ENCODE results near the gene DNAH17. TPM values are rescaled to one million over a fixed set of nuclear protein-coding genes. Genes with fewer than 3 reads are reported as not detected.

The DNAH17 gene
- total RNA-seq, 1 donor from 2014 or later = 1.3 TPM

DNA sequence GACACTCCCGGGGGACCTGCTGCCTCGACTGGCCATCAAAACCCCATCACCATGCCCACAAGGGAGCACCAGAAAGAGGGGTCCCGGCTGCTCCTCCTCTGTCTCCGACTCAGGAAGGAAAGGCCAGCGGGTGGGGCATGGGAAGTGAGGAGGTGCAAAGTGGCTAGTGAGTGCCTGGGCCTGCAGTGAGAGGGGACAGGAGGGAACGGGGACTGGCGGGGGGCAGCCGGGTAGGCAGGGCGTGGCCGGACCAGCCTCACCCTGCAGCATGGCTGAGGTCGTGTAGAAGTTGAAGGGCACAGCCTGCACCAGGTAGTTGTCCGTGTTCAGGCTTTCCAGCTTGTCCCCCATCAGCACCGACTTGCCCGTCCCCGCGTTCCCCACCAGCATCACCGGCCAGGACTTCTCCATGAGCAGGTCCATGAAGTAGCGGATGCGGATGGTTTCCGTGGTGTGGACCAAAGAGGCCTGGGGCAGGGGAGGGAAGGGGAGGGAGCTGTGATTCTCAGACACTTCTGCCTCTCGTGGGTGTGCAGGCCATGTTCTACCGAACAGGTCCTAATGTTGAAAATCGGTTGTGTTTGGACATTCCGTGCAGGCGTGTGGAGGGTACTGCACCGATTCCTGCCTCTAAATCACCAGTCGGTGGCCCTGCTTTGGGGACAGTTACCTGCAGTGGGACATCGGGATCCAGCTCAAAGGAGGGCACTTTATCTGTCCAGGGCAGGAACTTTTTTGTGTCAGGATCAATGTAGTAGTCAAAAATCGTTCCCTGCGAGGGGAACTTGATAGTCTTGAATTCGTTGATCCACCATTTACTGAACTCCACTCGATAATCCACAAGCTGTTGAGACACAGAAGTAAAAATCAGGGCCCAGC lies 91.7 kb downstream of the DNAH17 start:
- Mint-ChIP-seq H3K27ac (ENCODE audit: unreplicated experiment) (no peak overlapping the region), H3K4me1 (ENCODE audit: low read depth, unreplicated experiment) (peaks cover 15% of the 10 kb centered on the region), H3K36me3 (ENCODE audit: unreplicated experiment) (no peaks in the 10 kb centered on the region), H3K27me3 (ENCODE audit: unreplicated experiment) (no peaks in the 10 kb centered on the region), H3K4me3 (ENCODE audit: unreplicated experiment) (no peak overlapping the region), H3K9me3 (ENCODE audit: unreplicated experiment) (peaks cover 8% of the 10 kb centered on the region)
- TF ChIP-seq, protein P1, sequence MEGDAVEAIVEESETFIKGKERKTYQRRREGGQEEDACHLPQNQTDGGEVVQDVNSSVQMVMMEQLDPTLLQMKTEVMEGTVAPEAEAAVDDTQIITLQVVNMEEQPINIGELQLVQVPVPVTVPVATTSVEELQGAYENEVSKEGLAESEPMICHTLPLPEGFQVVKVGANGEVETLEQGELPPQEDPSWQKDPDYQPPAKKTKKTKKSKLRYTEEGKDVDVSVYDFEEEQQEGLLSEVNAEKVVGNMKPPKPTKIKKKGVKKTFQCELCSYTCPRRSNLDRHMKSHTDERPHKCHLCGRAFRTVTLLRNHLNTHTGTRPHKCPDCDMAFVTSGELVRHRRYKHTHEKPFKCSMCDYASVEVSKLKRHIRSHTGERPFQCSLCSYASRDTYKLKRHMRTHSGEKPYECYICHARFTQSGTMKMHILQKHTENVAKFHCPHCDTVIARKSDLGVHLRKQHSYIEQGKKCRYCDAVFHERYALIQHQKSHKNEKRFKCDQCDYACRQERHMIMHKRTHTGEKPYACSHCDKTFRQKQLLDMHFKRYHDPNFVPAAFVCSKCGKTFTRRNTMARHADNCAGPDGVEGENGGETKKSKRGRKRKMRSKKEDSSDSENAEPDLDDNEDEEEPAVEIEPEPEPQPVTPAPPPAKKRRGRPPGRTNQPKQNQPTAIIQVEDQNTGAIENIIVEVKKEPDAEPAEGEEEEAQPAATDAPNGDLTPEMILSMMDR (IDR thresholded peaks at IDR 0.05; ENCODE audit: partially characterized antibody, unreplicated experiment) = no peak
- DNase-seq = no peak

DNA sequence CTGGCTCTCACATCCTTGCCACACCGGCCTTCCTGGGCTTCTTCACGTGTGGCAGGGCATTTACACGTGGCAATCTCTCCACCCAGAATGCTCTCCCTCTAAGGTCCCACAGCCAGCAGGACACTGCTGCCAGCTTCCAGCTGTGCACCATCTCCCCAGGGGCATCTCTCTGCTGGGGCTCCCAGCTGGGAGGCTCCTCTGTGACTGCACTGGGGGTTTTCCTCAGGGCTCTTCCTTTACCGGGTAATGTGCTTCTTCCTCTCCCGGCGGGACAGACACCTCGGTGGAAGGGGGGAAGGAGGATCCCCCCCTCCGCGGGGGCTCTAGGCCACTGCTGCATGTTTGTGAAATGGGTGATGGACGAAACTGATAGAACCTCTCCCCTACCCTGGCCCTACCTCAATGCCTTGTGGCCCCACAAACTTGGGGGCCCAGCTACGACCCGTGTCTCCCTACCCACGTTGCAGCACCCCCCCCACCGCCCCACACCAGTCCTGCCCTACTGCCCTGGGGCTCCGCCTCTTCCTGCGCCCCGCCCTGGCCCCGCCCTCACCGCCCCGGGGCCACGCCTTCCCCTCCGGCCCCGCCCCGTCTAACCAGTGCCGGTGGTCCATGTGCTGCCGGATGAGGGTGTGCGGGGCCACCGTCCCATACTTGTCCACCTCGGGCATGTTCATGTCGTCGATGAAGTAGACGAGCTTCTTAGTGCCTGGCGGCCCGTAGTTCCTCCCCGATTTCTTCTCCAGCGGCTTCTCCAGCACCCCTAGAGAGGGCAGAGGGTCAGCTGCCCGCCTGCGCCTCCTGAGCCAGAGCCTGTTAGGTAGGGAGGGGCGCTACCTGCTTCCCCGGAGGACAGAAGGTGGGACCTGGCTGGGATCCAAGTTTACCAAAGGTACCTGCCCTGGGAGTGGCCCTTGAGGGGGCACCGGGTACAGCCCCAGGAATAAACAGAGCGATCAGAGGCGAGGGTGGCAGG lies 92.6 kb downstream of the DNAH17 start:
- Mint-ChIP-seq H3K4me3 (ENCODE audit: unreplicated experiment) (no peak overlapping the region), H3K36me3 (ENCODE audit: unreplicated experiment) (no peaks in the 10 kb centered on the region), H3K4me1 (ENCODE audit: low read depth, unreplicated experiment) (peaks cover 9% of the 10 kb centered on the region), H3K9me3 (ENCODE audit: unreplicated experiment) (peaks cover 8% of the 10 kb centered on the region), H3K27me3 (ENCODE audit: unreplicated experiment) (no peaks in the 10 kb centered on the region), H3K27ac (ENCODE audit: unreplicated experiment) (no peak overlapping the region)
- TF ChIP-seq, protein P1 (IDR thresholded peaks at IDR 0.05; ENCODE audit: partially characterized antibody, unreplicated experiment) = no peak
- DNase-seq = no peak

DNA sequence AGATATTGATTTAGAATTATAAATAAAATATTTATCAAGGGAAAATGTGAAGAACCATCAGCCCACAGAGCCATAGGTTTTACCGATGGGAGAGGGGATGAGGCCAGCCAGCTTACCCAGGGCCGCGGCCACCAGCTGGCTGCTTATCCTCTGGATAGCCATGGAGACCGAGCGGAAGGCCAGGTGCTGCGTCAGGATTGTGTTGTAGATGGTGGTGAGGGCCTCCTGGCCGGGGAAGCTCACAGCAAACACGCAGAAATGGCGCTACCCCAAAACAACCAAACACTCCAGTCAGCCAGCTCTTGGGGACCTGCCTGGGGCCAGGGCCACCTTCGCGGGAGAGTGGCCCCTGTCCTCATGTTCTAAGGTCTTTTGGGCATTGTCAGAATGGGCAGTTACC lies 97.8 kb downstream of the DNAH17 start:
- H3K27ac Mint-ChIP-seq (ENCODE audit: unreplicated experiment) = no peak overlapping the region
- peaks cover 5% of the 10 kb centered on the region for H3K36me3 Mint-ChIP-seq (ENCODE audit: unreplicated experiment)
- peaks cover 2% of the 10 kb centered on the region for H3K27me3 Mint-ChIP-seq (ENCODE audit: unreplicated experiment)
- H3K9me3 Mint-ChIP-seq (ENCODE audit: unreplicated experiment) = no peaks in the 10 kb centered on the region
- no peak for DNase-seq
- H3K4me1 Mint-ChIP-seq (ENCODE audit: low read depth, unreplicated experiment) = peaks cover 5% of the 10 kb centered on the region
- TF ChIP-seq, protein P1 (IDR thresholded peaks at IDR 0.05; ENCODE audit: partially characterized antibody, unreplicated experiment) = no peak
- H3K4me3 Mint-ChIP-seq (ENCODE audit: unreplicated experiment) = no peak overlapping the region

DNA sequence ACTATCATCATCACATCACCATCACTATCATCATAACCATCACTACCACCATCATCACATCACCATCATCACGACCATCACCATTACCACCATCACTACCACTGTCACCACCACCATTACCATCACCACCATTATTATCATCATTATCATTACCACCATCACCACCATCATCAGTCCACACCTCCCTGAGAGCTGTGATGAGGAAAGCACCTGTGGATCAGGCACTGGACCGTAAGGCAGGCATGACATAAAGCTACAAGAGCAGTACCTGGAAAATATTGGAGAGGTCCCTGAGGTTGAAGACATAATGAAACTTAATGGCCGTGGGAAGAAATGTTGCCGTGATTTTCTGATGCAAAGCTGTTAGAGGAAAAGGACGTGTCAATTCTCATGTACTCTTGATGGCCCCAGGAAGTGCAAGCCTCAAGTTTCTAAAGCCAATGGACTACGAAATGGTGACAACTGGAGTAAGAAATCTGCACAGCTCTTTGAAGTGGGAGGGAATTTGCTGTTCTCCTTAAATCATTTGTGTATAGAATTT lies 98.4 kb downstream of the DNAH17 start:
- Mint-ChIP-seq H3K27me3 (ENCODE audit: unreplicated experiment) (peaks cover 2% of the 10 kb centered on the region), H3K9me3 (ENCODE audit: unreplicated experiment) (no peaks in the 10 kb centered on the region), H3K36me3 (ENCODE audit: unreplicated experiment) (peaks cover 5% of the 10 kb centered on the region), H3K4me3 (ENCODE audit: unreplicated experiment) (no peak overlapping the region), H3K4me1 (ENCODE audit: low read depth, unreplicated experiment) (peaks cover 7% of the 10 kb centered on the region), H3K27ac (ENCODE audit: unreplicated experiment) (no peak overlapping the region)
- DNase-seq = no peak
- TF ChIP-seq, protein P1 (IDR thresholded peaks at IDR 0.05; ENCODE audit: partially characterized antibody, unreplicated experiment) = no peak
